GM21529 (cell line): ENCODE results near the gene ADAMTSL5.
"Not testable (repeated sequence)": the region's sequence is repeated elsewhere in the genome, so short reads cannot be mapped to it uniquely, and the experiment has no call there.

ENCODE experiments used
- ATAC-seq: cut with Tn5 transposase; IDR thresholded peaks from one replicate; pipeline ENCODE4 v1.9.1; 2021; ENCODE audit not compliant: unreplicated experiment

ADAMTSL5 gene

GRCh38 chr19:1514295-1514661 is 1.5 kb upstream of the ADAMTSL5 start:
- no peak for ATAC-seq

- ATAC-seq: no peak
Measured at GRCh38 chr19:1513499-1514294, 878 bp upstream of the ADAMTSL5 start.

GRCh38 chr19:1511318-1512317 is 1.2 kb downstream of the ADAMTSL5 start:
- no peak for ATAC-seq

DNA sequence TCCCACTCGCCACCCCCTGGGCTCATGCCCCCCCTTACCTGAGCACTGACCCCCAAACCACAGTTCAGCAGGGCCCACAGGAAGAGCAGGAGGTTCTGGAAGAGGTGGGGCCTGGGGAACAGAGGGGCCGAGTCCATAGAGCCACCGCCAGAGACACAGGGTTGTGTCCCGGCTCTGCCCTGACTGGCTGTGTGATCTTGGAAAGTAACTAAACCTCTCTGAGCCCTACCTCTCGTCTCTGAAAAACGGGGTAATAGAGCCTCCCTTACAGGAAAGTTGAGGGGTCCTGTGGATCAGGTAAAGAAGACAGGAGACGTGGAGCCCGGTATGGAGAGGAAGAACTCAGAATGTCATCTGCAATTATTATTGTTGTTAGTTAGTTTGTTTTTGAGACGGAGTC is 2.0 kb downstream of the ADAMTSL5 start:
- ATAC-seq: no peak

GRCh38 chr19:1510442-1510806 is 2.4 kb downstream of the ADAMTSL5 start:
- ATAC-seq: no peak

DNA sequence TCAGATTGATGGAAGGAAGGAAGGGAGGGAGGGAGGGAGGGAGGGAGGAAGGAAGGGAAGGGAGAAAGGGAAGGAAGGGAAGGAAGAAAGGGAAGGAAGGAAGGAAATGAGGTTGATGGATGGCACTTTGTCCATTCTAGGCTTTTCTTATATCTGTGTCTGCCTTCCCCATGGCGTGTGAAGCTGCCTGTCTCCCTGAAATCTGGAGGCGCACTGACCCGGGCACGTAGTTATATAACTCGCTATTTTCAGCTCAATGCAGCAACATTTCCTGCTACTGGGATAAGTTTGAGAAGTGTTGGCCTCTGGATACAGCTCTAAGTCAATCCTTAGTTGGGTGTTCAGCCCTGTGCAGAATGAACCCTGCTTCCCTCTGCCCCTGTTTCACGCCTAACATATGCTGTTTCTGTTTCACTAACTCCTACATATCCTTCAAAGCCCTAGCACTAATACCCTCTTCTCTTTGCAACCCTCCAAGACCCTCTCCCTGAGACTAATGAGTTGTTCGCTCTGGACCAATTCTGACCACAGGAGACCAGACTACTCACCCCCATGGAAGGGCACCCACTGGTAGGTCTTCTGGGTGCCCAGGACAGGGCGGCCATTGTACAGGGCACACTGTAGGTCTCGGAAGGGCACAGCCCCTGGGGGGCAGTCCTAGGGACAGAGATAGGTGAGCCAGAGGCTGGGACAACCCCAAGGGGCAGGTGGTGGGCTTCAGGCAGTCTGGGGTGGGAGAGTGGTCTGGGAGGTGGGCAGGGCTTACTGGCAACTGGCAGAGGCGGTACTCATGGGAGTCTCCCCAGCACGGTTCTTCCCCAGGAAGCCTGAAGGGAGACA is 3.0 kb downstream of the ADAMTSL5 start:
- no peak for ATAC-seq

DNA sequence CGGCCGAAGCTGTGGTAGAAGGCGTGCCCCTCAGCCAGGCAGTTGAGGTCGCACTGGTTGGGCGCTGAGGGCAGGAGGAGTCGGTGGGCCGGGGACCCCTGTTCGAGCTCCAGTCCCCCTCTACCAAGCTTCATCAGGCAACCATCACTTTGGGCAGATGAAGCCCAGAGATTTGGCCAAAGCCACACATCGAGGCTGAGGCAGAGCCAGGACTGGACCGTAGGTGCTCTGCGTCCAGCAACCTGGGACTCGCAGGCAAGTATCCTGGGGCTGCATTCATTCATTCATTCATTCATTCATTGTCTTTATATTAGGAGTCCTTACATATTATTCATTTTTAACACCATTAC is 4.3 kb downstream of the ADAMTSL5 start:
- ATAC-seq: no peak

- no peak for ATAC-seq
Measured at GRCh38 chr19:1507763-1508506, 4.9 kb downstream of the ADAMTSL5 start.

GRCh38 chr19:1507192-1507660 is 5.6 kb downstream of the ADAMTSL5 start:
- no peak for ATAC-seq

DNA sequence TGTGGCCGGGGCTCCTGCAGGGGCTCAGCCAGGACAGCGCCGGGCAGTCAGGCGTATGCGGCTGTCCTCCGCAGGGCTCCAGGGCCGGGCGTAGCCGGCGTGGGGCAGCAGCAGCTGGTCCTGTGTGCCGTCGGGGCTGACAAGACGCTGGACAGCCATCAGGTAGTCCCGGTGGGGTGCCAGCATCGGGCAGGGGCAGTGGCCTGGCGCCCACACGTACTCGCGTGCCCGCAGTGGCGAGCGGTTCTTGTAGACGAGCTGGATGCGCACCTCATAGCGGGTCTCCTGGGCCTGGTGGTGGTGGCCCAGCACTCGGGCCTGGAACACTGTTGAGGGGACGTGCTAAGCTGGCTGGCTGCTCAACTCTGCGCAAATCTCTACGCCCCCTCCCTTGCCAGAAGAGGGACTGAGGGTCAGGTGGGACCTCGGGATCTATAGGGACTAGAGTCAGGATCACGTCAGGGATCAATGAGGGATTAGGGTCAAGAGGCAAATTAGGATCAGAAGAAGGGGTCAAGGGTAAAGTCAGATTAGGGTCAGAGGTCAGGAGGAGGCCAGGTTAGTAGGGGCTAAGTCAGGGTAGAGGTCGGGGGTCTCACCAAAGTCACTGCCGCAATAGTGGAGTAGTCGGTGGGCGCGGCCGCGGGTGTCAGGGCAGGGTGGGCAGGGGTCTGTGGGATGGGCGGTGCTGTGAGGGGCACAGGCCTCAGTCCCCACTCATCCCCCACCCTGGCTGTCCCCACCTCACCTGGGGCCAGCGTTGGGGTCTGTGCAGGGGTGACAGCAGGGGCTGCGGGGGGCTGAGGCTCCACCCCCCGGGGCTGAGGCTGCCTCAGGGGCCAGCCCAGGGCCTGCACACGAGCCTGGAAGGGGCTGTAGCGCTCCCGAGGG is 6.6 kb downstream of the ADAMTSL5 start:
- ATAC-seq: no peak

- ATAC-seq: no peak
Measured at GRCh38 chr19:1505012-1505411, 7.8 kb downstream of the ADAMTSL5 start.

DNA sequence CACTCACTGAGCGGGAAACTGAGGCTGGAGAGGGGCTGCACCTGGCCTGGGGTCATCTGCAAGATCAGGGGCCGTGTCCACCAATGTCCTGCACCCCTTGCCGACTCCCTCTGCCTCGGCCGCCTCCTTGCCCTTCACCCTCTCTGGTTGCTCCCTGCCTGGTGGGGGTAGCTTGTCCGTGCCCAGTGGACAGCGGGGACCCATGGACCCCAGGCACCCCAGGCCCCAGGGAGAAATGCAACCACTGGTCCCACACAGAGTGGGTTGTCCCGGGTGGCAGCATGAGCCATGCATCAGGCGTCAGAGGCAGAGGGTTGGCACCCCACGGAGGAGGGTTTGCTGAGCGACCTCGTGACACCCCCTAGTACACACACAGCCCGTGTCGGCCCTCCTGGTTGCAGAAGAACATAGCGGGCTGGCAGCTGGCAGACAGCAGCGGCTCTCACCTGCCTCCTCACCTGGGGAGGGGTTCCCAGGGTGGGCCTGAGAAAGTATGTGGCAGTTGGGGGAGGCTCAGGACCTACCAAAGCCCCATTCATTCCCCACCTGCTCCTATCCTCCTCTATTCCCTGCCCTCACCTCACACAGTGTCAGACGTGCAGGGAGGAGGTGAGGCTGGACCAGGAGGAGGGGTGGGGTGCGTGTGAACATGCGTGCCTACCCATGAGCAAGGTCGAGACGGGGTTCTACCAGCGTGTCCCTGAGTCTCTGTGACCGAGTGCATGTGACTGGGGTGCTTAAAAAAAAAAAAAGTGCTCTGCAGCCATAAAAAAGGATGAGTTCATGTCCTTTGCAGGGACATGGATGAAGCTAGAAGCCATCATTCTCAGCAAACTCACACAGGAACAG is 8.7 kb downstream of the ADAMTSL5 start:
- no peak for ATAC-seq

GRCh38 chr19:1503089-1503924 is 9.5 kb downstream of the ADAMTSL5 start:
- ATAC-seq: no peak

DNA sequence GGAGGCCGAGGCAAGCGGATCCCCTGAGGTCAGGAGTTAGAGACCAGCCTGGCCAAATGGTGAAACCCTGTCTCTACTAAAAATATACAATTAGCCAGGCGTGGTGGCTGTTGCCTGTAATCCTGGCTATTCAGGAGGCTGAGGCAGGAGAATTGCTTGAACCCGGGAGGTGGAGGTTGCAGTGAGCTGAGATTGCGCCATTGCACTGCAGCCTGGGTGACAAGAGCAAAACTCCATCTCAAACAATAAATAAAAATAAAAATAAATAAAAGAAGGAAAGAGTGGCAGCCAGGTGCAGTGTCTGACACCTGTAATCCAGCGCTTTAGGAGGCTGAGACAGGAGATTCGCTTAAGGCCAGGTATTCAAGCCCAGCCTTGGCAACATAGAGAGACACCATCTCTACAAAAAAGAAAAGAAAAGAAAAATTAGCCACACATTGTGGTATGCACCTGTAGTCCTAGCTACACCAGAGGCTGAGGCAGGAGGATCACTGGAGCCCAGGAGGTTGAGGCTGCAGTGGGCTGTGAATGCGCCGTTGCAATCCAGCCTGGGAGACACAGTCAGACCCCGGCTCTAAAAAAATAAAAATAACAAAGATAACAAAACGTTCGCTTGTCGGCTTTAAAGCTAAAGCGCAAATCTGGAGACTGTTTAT is 10.3 kb downstream of the ADAMTSL5 start:
- ATAC-seq: no peak

DNA sequence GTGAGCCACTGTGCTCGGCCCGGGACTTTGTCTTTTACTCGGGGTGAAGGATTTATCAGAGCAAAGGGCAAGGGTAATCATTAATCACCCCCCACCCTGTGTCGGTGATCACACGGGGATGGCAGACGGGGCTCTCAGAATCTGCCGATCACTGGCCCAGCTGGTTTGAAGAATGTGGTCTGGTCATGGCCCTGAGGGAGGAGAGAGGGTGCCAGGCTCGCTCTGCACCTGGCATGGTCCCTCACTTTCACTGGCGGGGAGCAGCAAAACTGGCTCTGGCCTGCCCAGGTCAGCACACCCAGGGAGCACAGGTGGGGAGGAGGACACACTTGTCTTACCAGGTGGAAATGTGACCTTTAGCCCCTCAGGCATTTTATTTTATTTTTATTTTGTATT is 11.6 kb downstream of the ADAMTSL5 start:
- no peak for ATAC-seq

DNA sequence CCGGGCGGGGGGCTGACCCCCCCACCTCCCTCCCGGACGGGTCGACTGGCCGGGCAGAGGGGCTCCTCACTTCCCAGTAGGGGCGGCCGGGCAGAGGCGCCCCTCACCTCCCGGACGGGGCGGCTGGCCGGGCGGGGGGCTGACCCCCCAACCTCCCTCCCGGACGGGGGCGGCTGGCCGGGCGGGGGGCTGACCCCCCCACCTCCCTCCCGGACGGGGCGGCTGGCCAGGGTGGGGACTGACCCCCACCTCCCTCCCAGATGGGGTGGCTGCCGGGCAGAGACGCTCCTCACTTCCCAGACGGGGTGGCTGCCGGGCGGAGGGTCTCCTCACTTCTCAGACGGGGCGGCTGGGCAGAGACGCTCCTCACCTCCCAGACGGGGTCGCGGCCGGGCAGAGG is 13.6 kb downstream of the ADAMTSL5 start:
- ATAC-seq: not testable (repeated sequence)

- no peak for ATAC-seq
Measured at GRCh38 chr19:1497578-1498235, 15.1 kb downstream of the ADAMTSL5 start.
